Prostate gland (tissue), 2 donors: ENCODE results near the gene GREB1.

Experiments
- POLR2AphosphoS5 ChIP-seq: sonication (generic); formaldehyde crosslinking; IDR thresholded peaks from one replicate; pipeline ENCODE4 v1.6.1; 2017; ENCODE audit warnings: antibody characterized with exemption
- TF ChIP-seq, protein P1 (sequence below), 4 experiments: fragments of 200-600 bp in 2 of 4; fragments of 450-650 bp in 2 of 4; sonication (generic) in 2 of 4; IDR thresholded peaks; 1 replicate in 3 of 4; 2 replicates in 1 of 4; pipeline ENCODE4 v1.5.1; 2016 to 2019; ENCODE audit warnings: antibody characterized with exemption in 4 of 4, mild to moderate bottlenecking in 2 of 4, moderate library complexity in 2 of 4

DNA sequence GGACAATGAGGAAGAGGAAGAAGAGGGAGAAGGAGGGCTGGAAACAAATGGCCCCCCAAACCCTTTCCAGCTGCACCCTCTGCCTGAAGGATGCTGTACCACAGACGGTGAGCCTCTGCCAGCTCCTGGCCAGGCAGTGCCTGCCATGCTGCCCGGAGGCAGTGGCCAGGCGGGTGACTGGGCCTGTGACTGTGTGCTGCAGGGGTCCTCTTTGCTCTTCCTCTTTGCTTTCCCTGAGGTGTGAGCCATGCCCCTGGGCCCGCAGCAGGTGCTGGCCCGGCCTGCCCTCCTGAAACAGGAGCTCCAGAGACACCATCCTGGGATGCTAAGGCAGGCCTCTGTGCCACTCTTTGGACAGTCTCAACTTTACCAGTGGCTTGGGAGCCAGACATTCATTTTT lies 28.6 kb downstream of the GREB1 start:
- TF ChIP-seq, protein P1, sequence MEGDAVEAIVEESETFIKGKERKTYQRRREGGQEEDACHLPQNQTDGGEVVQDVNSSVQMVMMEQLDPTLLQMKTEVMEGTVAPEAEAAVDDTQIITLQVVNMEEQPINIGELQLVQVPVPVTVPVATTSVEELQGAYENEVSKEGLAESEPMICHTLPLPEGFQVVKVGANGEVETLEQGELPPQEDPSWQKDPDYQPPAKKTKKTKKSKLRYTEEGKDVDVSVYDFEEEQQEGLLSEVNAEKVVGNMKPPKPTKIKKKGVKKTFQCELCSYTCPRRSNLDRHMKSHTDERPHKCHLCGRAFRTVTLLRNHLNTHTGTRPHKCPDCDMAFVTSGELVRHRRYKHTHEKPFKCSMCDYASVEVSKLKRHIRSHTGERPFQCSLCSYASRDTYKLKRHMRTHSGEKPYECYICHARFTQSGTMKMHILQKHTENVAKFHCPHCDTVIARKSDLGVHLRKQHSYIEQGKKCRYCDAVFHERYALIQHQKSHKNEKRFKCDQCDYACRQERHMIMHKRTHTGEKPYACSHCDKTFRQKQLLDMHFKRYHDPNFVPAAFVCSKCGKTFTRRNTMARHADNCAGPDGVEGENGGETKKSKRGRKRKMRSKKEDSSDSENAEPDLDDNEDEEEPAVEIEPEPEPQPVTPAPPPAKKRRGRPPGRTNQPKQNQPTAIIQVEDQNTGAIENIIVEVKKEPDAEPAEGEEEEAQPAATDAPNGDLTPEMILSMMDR (IDR thresholded peaks at IDR 0.05) = no peak
- TF ChIP-seq POLR2AphosphoS5 = no peak
